ENCODE data around the gene RABL3.

- TF ChIP-seq EZH2 (IDR thresholded peaks at IDR 0.05): no peak
- TF ChIP-seq POLR2AphosphoS5 (IDR thresholded peaks at IDR 0.05; ENCODE audit: borderline replicate concordance, low read depth, low read length): no peak
- TF ChIP-seq FOXP2 (optimal IDR thresholded peaks at IDR 0.05; ENCODE audit: control extremely low read depth, extremely low read length, insufficient read depth): no peak
These were observed 23.6 kb upstream of the RABL3 start for GRCh38 chr3:120765830-120766493.
